Heart left ventricle (tissue), 16 donors: Measurements from ENCODE around the gene UQCR11. TPM values are rescaled to one million over a fixed set of nuclear protein-coding genes. Genes with fewer than 3 reads are reported as not detected.

ENCODE experiments used
- ATAC-seq, 4 donors: fragments of 200-7000 bp; cut with Tn5 transposase; one replicate each; pipeline ENCODE4 v1.9.1; 2020 to 2022; ENCODE audit warnings: moderate library complexity in 4 of 4, mild to moderate bottlenecking in 3 of 4, moderate number of reproducible peaks in 1 of 4
- DNase-seq, 5 donors: peaks; one replicate each; pipeline ENCODE4 v3.0.0-alpha.2; 2020
- H3K27ac ChIP-seq, 12 donors: fragments of 200-600 bp; sonication (generic) in 4 of 12; one replicate each; pipeline versions ENCODE4 v1.5.0 to v1.8.0; 2016 to 2022; ENCODE audit warnings: mild to moderate bottlenecking in 2 of 12
- H3K27me3 ChIP-seq, 9 donors: fragments of 200-600 bp; sonication (generic) in 2 of 9; one replicate each; pipeline versions ENCODE4 v1.5.1 to v1.8.0; 2016 to 2022; ENCODE audit warnings: mild to moderate bottlenecking in 3 of 9
- H3K36me3 ChIP-seq, 9 donors: fragments of 200-600 bp; sonication (generic) in 2 of 9; one replicate each; pipeline versions ENCODE4 v1.5.0 to v1.8.0; 2018 to 2022; ENCODE audit warnings: mild to moderate bottlenecking in 2 of 9
- H3K4me1 ChIP-seq, 12 donors: fragments of 200-600 bp; sonication (generic) in 4 of 12; one replicate each; pipeline versions ENCODE4 v1.5.0 to v1.8.0; 2016 to 2022; ENCODE audit warnings: mild to moderate bottlenecking in 3 of 12
- H3K4me3 ChIP-seq, 12 donors: fragments of 200-600 bp; sonication (generic) in 4 of 12; one replicate each; pipeline versions ENCODE4 v1.5.0 to v1.8.0; 2017 to 2022; ENCODE audit warnings: mild to moderate bottlenecking in 9 of 12, moderate library complexity in 4 of 12
- H3K9me3 ChIP-seq, 12 donors: fragments of 200-600 bp; sonication (generic) in 4 of 12; one replicate each; pipeline versions ENCODE4 v1.5.0 to v1.8.0; 2016 to 2022; ENCODE audit warnings: mild to moderate bottlenecking in 1 of 12
- POLR2A ChIP-seq, 2 donors: fragments of 450-650 bp; IDR thresholded peaks; one replicate each; pipeline ENCODE4 v1.6.1; 2017; ENCODE audit warnings: antibody characterized with exemption in 2 of 2, mild to moderate bottlenecking in 2 of 2, moderate library complexity in 2 of 2
- WGBS, 4 donors: extraction: QIAGEN DNeasy Blood & Tissue Kit in 2 of 4; methylation state at CpG; one replicate each; pipeline versions ENCODE4 v1.1.5 to v1.1.7; 2013 to 2018; 5-methylcytosine and 5-hydroxymethylcytosine counted together
- intact Hi-C, 10 donors: fragments of 100-400 bp; cut with DNase I; formaldehyde crosslinking; loops; one replicate each; pipeline versions ENCODE4 v1.11.1 to v1.14.2; 2022
- polyA plus RNA-seq, 2 donors: library from polyadenylated mRNA; stranded (reverse); fragments of 200-250 nt; gene quantifications; one replicate each; pipeline ENCODE4 v1.2.3, GENCODE V29; 2013
- total RNA-seq, 9 donors: library from RNA; depleted of rRNA in 2 of 9; stranded (reverse); fragments of >200 nt in 2 of 9; fragmentation: NEBNext Ultra II Directional in 3 of 9; extraction: Animal tissue kit (Norgen Biotek cat#: 25700) in 3 of 9; gene quantifications; one replicate each; pipeline versions ENCODE4 v1.1.0 to v1.2.4, GENCODE V29; 2016 to 2023
- TF ChIP-seq, protein P1 (sequence below), 12 donors: fragments of 200-600 bp; sonication (generic) in 4 of 12; IDR thresholded peaks; one replicate each; pipeline versions ENCODE4 v1.5.0 to v1.8.0; 2018 to 2022; ENCODE audit warnings: antibody characterized with exemption in 12 of 12, mild to moderate bottlenecking in 5 of 12
- donor health status: ischemic (EF 13 %, LVEDD 7.1; RV severe dilation, severe dysfunction).
- donor health status: healthy with polysubstance abuse.
- donor health status: DM: no; HTN: yes; CAD: no.
- donor health status: DM: no; HTN: no; CAD: no.
- donor health status: ischemic (EF 25% LVEDD 6.9; RV normal size, moderate dysfunction).
- donor health status: ischemic (EF 25% LVEDD 5.7; RV mildly dilated, moderate dysfunction).
- donor health status: healthy.
- donor health status: DM: yes; HTN: yes; CAD: no.
- donor health status: ischemic (EF 35%, LVEDD 5.7; RV mildly dilated, moderate dysfunction).
- donor health status: nonischemic (EF 11% LVEDD 7.7; RV severe dilation, severe dysfunction).
- donor health status: DM: yes; HTN: yes; CAD: no.
- donor health status: PGD.
- donor health status: ischemic (EF 29% LVEDD 5.4; RV normal size, mild dysfunction).
- donor health status: nonischemic (EF 23%, LVEDD 6.1; RV moderate dilation, normal function).

Gene UQCR11
- total and polyA plus RNA-seq, 11 donors: 170 to 982 (median 671) TPM

DNA sequence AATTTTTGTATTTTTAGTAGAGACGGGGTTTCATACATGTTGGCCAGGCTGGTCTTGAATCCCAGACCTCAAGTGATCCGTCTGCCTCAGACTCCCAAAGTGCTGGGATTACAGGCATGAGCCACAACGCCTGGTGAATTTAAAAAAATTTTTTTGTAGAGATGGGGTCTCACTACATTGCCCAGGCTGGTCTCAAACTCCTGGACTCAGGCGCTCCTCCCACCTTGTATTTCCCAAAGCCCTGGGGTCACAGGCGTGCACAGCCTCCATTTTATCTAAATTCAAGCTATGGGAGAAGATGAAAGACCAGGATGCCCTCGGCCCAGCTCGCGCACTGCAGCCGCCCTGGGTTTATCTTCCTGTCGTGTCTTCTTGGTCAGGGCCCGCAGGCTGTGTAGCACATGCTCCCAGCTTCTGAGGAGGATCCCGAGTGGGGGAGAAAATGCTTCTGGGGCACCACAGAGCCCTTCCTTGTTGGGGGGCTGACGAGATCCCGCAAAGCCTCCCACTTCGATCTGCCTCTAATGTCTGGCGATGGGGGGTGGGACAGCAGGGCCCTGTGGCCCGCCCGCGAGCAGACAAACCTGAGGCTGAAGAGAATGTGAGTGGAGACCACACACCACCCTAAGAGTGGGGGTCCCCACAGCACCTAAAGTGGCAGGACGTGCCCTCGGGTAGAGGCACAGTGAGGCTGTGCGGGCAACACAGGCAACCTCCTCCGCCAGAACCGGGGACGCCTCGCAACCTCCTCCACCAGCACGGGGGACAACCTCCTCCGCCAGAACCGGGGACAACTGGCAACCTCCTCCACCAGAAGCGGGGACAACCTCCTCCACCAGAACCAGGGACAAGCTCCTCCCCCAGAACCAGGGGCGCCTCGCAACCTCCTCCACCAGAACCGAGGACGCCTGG, 31.3 kb upstream of the UQCR11 start:
- ATAC-seq (no peak), DNase-seq (no peak)
- no peaks in the 10 kb centered on the region for H3K27me3 ChIP-seq
- no peaks in the 10 kb centered on the region for H3K9me3 ChIP-seq
- H3K4me3 ChIP-seq: no peak overlapping the region
- intact Hi-C loops: no loop called here
- TF ChIP-seq POLR2A (IDR thresholded peaks at IDR 0.05): no peak
- TF ChIP-seq, protein P1, sequence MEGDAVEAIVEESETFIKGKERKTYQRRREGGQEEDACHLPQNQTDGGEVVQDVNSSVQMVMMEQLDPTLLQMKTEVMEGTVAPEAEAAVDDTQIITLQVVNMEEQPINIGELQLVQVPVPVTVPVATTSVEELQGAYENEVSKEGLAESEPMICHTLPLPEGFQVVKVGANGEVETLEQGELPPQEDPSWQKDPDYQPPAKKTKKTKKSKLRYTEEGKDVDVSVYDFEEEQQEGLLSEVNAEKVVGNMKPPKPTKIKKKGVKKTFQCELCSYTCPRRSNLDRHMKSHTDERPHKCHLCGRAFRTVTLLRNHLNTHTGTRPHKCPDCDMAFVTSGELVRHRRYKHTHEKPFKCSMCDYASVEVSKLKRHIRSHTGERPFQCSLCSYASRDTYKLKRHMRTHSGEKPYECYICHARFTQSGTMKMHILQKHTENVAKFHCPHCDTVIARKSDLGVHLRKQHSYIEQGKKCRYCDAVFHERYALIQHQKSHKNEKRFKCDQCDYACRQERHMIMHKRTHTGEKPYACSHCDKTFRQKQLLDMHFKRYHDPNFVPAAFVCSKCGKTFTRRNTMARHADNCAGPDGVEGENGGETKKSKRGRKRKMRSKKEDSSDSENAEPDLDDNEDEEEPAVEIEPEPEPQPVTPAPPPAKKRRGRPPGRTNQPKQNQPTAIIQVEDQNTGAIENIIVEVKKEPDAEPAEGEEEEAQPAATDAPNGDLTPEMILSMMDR (IDR thresholded peaks at IDR 0.05): no peak
- H3K4me1 ChIP-seq: no peaks in the 10 kb centered on the region
- peaks cover 0 to 55% (median 29%) of the 10 kb centered on the region in 9 donors for H3K36me3 ChIP-seq
- no peak overlapping the region for H3K27ac ChIP-seq
- WGBS, 4 donors: 92 to 97% (median 95%) methylated on average over 16 to 34 of the region's 34 CpGs

DNA sequence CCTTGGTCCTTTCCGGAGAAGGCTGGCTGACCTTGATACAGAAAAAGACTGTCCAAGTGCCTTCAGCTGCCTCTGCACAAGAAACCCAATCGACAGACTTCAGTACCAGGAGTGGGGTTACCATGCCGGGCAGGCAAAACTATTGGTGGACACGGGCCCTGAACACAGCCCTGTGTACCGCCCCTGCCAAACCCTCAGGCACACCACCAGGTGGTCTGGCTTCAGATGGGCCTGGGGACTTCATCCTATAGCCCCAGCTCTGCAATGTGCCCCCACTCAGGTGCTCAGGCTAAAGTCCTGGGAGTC, 29.6 kb upstream of the UQCR11 start:
- DNase-seq: no peak
- H3K27ac ChIP-seq: no peak overlapping the region
- no peaks in the 10 kb centered on the region for H3K27me3 ChIP-seq
- intact Hi-C loops: no loop called here
- H3K4me1 ChIP-seq: no peaks in the 10 kb centered on the region
- peaks cover 0 to 50% (median 29%) of the 10 kb centered on the region in 9 donors for H3K36me3 ChIP-seq
- no peak overlapping the region for H3K4me3 ChIP-seq
- H3K9me3 ChIP-seq: no peaks in the 10 kb centered on the region
- 97 to 98% (median 97%) methylated on average over 5 of the region's 5 CpGs for WGBS, 4 donors
- no peak for TF ChIP-seq POLR2A (IDR thresholded peaks at IDR 0.05)
- ATAC-seq: no peak

DNA sequence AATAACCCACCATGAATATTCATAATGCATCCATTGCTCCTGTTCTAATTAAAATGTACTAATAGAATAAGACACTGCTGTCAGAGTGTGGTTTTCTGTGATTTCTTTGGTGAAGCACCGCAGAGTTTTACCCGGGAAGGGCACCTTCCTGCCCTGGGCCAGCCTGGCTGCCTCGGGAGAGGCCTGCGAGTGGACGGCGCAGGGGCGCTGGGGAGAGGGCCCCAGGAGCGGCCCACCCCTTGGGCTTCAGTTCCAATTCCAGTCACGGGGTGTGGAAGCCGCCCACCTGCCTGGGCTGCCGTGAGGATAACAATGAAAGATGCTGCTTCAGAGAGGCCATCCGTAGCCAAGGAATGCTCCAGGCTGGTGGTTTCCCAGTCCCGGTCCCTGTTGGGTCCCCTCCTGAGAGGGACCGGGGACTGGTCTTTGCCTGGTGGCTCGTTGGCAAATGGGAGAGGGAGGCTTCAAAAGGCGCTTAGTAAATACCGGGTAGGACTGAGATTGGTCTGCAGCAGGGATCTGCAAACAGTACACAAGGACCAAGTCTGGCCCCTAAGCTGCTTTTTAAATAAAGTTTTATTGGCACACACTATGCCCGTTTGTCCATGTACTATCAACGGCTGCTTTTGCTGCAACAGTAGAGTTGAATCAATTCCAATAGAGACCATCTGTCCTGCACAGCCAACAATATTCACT, 29.1 kb upstream of the UQCR11 start:
- 94 to 95% (median 95%) methylated on average over 16 to 19 of the region's 19 CpGs for WGBS, 4 donors
- Histone ChIP-seq H3K27me3 (no peaks in the 10 kb centered on the region), H3K4me1 (no peaks in the 10 kb centered on the region), H3K27ac (no peak overlapping the region), H3K9me3 (no peaks in the 10 kb centered on the region), H3K36me3 (peaks cover 0 to 45% (median 29%) of the 10 kb centered on the region in 9 donors), H3K4me3 (no peak overlapping the region)
- intact Hi-C loops: no loop called here
- DNase-seq (no peak), ATAC-seq (no peak)
- TF ChIP-seq, protein P1 (IDR thresholded peaks at IDR 0.05): no peak
- TF ChIP-seq POLR2A (IDR thresholded peaks at IDR 0.05): no peak

DNA sequence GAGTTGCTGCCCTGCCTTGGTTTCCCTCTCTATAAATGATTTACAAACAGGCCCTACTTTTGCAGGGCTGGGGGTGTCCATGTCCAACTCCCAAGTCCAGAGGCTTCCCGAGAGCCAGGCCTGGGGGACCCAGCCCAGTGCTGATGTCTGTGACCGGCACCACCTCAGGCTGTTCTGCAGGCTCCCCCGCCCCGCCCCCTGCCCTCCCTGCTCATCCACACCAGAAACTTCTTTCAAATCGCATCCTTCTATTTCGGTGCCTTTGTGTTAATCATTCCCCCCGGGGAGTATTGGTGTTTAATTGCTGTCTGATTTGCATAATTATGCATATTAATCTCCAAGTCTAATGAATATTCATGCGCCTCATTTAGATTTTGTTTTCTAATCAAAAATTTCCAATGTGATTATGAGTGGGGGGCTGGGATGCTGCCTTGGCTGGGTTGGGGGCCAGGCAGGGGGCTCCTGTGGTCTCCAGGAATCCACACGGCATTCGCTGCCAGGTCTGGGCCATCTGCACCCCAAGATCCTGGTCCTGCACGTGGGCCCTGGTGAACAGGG, 28.1 kb upstream of the UQCR11 start:
- 91 to 95% (median 94%) methylated on average over 9 to 11 of the region's 11 CpGs for WGBS, 4 donors
- DNase-seq: no peak
- H3K36me3 ChIP-seq: peaks cover 0 to 35% (median 21%) of the 10 kb centered on the region in 9 donors

More for the DNA sequence above, 28.1 kb upstream of the UQCR11 start:
- H3K27me3 ChIP-seq: no peaks in the 10 kb centered on the region
- no peaks in the 10 kb centered on the region for H3K4me1 ChIP-seq
- H3K27ac ChIP-seq: no peak overlapping the region
- TF ChIP-seq, protein P1 (IDR thresholded peaks at IDR 0.05): no peak
- no peak for TF ChIP-seq POLR2A (IDR thresholded peaks at IDR 0.05)
- no peak for ATAC-seq
- intact Hi-C loops: no loop called here
- no peak overlapping the region for H3K4me3 ChIP-seq
- H3K9me3 ChIP-seq: no peaks in the 10 kb centered on the region
